ENCODE results near the gene SRI.
"Not testable (repeated sequence)": the region's sequence is repeated elsewhere in the genome, so short reads cannot be mapped to it uniquely, and the experiment has no call there.

Gene SRI

DNA sequence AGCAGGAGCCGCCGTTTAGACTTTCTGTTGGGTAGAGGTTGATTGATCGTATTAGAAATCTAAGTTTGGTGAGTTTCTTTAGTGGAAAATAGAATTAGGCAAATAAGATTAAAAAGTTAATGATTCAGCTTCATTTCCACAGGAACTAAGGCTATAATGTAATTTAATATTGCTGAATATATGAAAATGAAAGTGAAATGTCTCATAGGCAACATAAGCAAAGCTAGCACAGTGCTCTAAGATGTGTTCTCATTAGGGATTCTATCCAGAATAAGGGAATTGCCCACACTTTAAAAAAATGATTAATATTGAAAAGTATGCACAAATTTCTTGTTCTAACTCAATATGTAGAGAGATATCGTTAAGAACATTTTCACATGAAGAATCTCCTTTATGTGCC, 47.0 kb downstream of the SRI start:
- no peak for DNase-seq

DNA sequence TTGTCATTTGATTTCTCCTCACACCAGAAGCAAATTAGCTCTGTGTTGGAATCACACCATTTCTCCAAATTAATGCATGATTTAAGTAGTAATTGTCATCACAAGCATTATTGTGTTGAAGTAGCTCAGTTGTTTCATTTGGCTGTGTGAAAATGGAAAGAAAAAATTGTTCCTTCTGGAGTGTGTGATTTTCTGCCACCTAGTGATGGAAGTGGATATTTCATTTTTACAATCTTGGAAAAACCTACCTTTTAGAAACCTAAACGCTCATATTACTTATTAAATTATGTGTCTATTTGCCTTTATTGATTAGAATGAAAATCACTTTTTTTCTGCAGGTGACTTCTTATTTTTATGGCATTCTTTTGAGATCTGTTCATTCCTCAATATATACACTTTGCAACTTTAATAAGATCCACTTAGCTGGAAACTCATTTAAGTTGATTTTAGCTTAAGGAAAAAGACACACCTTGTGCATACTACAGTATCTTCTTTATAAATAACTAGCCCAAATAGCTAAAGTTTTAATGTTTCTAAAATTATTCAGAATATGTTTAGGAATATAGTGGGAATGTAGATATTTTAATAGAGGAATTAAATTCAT, 50.0 kb downstream of the SRI start:
- peak; percentile 9 for DNase-seq

DNA sequence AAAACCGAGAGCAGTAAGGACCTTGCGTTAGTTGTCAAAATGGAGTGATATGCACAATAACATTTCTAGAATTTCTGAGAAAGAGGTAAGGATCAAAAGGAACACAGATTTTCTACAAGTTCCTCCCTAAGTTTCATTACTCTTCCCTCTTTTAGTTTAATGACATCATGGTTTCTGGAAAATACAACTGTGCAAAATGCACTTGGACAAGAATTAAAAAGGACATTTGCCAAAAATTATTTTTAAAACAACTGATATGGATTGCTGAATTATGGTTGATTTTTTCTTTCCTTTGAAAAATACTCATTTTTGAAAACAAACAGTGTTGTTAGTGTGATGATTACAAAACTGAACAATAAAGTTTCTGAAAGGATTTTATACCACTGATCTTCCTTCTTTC, 52.1 kb downstream of the SRI start:
- DNase-seq, result no peak

DNA sequence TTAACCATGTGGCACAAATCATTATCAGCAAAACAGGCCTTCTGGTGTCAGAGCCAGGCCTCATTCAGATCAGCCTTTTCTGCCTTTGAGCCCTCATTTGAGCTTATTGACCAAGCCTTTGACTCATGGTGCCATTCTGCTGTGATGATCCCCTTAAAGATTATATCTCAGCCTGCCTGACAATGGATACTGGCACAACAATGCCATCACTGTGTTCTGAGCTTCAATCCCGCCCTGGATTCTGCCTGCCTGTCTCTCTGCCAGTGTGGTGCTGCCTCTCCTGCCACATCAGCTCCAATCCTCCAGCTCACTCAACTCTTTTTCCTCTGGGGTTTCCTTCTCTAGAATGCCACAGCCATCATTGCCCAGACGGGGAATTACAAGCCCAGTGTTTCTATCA, 52.6 kb downstream of the SRI start:
- no peak for DNase-seq

DNA sequence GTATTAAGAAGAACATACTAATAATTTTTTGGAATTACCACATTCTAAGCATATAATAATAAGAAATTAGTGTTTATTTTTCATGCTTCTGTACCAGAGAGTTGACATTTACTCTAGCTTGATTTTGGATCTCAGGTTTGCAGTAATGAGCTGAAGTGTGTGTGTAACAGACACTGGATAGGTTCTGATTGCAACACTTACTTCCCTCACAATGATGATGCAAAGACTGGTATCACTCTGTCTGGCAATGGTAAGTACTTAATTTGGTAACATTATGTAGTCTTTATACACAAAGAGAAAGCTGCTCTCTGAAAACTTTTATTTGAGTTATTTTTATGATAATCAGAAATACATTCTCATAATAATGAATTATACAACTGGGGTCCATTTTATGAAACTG, 54.1 kb downstream of the SRI start:
- no peak for DNase-seq

DNA sequence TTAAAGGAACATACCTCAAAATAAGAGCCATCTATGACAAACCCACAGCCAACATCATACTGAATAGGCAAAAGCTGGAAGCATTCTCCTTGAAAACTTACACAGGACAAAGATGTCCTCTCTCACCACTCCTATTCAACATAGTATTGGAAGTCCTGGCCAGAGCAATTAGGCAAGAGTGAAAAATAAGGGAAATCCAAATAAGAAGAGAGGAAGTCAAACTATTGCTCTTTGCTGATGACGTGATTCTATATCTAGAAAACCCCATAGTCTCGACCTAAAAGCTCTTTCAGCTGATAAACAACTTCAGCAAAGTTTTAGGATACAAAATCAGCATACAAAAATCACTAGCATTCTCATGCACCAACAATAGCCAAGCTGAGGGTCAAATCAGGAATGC, 60.1 kb downstream of the SRI start:
- DNase-seq, result not testable (repeated sequence)

DNA sequence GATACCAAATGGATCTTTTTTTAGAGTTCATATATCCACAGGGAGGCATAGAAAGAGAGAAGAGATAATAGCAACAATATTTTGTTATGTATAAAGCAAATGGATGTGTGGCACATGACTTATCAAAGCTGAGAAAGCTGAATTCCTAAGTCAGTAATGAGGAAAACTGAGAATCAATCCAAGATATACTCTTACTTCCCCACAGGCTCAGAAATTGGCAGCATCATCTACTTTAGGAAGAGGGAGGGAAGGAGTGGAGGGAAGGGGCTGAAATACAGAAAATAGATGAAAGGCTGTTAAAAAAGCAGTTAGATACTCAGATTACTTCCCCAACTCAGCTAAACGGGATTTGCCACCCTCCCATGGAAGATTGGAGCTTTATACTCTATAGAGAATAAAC, 63.5 kb downstream of the SRI start:
- DNase-seq, result no peak

DNA sequence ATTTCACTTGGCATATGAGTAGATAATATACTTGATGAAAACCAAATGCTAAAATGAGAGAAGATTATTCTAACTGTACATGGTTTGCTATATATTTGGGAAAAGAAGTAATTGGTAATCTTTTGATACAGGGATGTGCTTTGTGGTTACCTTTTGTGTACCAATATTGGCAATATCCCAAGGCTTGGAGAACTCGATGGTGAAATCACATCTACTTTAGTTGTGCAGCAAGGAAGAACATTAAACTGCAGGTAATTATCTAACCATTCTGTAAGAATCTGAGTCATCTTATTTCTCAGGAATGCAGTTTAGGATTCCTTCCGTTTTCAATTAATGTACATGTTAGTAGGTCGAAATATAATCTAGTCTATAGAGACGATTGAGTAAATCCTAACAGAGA, 64.1 kb downstream of the SRI start:
- DNase-seq, result no peak
